SU-DHL-6 (cell line): ENCODE data around the gene TMSB4Y.

Source experiments
- EZH2phosphoT487 ChIP-seq: fragments of 200-600 bp; sonication (generic), shearing (Covaris generic); conservative IDR thresholded peaks from 2 replicates; pipeline ENCODE4 v1.6.1; 2018; ENCODE audit warnings: mild to moderate bottlenecking, antibody characterized with exemption, low read length, moderate library complexity, mixed read lengths
- TF ChIP-seq, protein P1 (sequence below): fragments of 200-600 bp; sonication (generic); IDR thresholded peaks from one replicate; pipeline ENCODE4 v1.5.1; 2017; ENCODE audit warnings: antibody characterized with exemption, mild to moderate bottlenecking, low read length, moderate library complexity; ENCODE audit not compliant: insufficient read depth, poor library complexity, severe bottlenecking

DNA sequence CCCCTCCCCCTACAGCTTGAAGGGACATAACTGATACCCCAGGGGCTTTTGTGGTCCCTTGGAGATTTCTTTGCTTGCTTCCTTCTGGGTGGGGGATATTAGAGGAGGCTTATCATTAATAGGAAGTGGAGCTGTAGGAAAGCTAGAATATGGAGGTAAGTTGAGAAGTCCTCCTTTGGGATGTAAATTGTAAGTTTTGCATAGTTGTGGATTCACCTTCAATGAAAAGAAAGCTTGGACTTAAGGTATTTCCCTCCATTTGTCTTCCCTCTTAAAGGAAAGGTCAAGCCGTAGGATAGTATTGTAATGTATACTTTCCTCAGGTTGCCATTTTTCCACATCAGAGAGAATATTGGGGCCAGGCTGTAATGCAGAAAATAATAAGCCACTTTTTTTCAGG lies 39.5 kb upstream of the TMSB4Y start:
- TF ChIP-seq, protein P1, sequence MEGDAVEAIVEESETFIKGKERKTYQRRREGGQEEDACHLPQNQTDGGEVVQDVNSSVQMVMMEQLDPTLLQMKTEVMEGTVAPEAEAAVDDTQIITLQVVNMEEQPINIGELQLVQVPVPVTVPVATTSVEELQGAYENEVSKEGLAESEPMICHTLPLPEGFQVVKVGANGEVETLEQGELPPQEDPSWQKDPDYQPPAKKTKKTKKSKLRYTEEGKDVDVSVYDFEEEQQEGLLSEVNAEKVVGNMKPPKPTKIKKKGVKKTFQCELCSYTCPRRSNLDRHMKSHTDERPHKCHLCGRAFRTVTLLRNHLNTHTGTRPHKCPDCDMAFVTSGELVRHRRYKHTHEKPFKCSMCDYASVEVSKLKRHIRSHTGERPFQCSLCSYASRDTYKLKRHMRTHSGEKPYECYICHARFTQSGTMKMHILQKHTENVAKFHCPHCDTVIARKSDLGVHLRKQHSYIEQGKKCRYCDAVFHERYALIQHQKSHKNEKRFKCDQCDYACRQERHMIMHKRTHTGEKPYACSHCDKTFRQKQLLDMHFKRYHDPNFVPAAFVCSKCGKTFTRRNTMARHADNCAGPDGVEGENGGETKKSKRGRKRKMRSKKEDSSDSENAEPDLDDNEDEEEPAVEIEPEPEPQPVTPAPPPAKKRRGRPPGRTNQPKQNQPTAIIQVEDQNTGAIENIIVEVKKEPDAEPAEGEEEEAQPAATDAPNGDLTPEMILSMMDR = no peak
- no peak for TF ChIP-seq EZH2phosphoT487
